EH (cell line): ENCODE measurements around the gene FBXW11.
"Not testable (repeated sequence)": the region's sequence is repeated elsewhere in the genome, so short reads cannot be mapped to it uniquely, and the experiment has no call there.

Source experiments
- DNase-seq: peaks from one replicate; pipeline ENCODE4 v3.0.0-alpha.2; 2015; ENCODE audit warnings: low read depth

The FBXW11 gene

GRCh38 chr5:171911152-171911551 is 95.3 kb downstream of the FBXW11 start:
- no peak for DNase-seq

GRCh38 chr5:171908638-171909037 is 97.8 kb downstream of the FBXW11 start:
- no peak for DNase-seq

GRCh38 chr5:171907725-171908343 is 98.6 kb downstream of the FBXW11 start:
- peak; percentile 68 for DNase-seq

GRCh38 chr5:171906703-171907590 is 99.5 kb downstream of the FBXW11 start:
- DNase-seq: no peak

- DNase-seq: no peak
Measured at GRCh38 chr5:171906066-171906570, 100.3 kb downstream of the FBXW11 start.

GRCh38 chr5:171904886-171905285 is 101.6 kb downstream of the FBXW11 start:
- no peak for DNase-seq

GRCh38 chr5:171901764-171902163 is 104.7 kb downstream of the FBXW11 start:
- DNase-seq: no peak

- no peak for DNase-seq
Measured at GRCh38 chr5:171899792-171900191, 106.6 kb downstream of the FBXW11 start.

- DNase-seq: no peak
Measured at GRCh38 chr5:171898879-171899278, 107.6 kb downstream of the FBXW11 start.

GRCh38 chr5:171898386-171898785 is 108.1 kb downstream of the FBXW11 start:
- DNase-seq: no peak

- DNase-seq: no peak
Measured at GRCh38 chr5:171897231-171897630, 109.2 kb downstream of the FBXW11 start.

GRCh38 chr5:171895081-171895480 is 111.4 kb downstream of the FBXW11 start:
- DNase-seq: no peak

- peak; percentile 87 for DNase-seq
Measured at GRCh38 chr5:171893290-171893886, 113.0 kb downstream of the FBXW11 start.

- no peak for DNase-seq
Measured at GRCh38 chr5:171891595-171891994, 114.8 kb downstream of the FBXW11 start.

GRCh38 chr5:171891150-171891549 is 115.3 kb downstream of the FBXW11 start:
- no peak for DNase-seq

- no peak for DNase-seq
Measured at GRCh38 chr5:171888051-171888481, 118.4 kb downstream of the FBXW11 start.

GRCh38 chr5:171886037-171886436 is 120.4 kb downstream of the FBXW11 start:
- not testable (repeated sequence) for DNase-seq

- DNase-seq: no peak
Measured at GRCh38 chr5:171882118-171882517, 124.3 kb downstream of the FBXW11 start.

- peak; percentile 61 for DNase-seq
Measured at GRCh38 chr5:171874234-171874633, 132.2 kb downstream of the FBXW11 start.

- no peak for DNase-seq
Measured at GRCh38 chr5:171872666-171873065, 133.8 kb downstream of the FBXW11 start.

GRCh38 chr5:171871711-171872110 is 134.7 kb downstream of the FBXW11 start:
- DNase-seq: no peak

- no peak for DNase-seq
Measured at GRCh38 chr5:171869956-171870355, 136.5 kb downstream of the FBXW11 start.

- peak; percentile 25 for DNase-seq
Measured at GRCh38 chr5:171868236-171868635, 138.2 kb downstream of the FBXW11 start.
